Activated B cell treated with CpG ODN at 0.5 μM for 24 hours (primary cell): ENCODE measurements around the gene SREBF1. TPM values are rescaled to one million over a fixed set of nuclear protein-coding genes. Genes with fewer than 3 reads are reported as not detected.

Experiments used
- ATAC-seq: fragments of 200-7000 bp; cut with Tn5 transposase; one replicate; pipeline ENCODE4 v1.10.0; 2021; ENCODE audit warnings: low read depth, mild to moderate bottlenecking, moderate library complexity
- CTCF ChIA-PET: fragments of 350-600 bp; sonication (Branson Sonifier 250); formaldehyde crosslinking; loops from one replicate; lab custom pipeline; 2021; ENCODE audit warnings: antibody characterized with exemption; lab: Charles Lee
- POLR2A ChIA-PET: fragments of 350-600 bp; sonication (Branson Sonifier 250); formaldehyde crosslinking; loops from one replicate; lab custom pipeline; 2021; ENCODE audit warnings: antibody characterized with exemption; lab: Charles Lee
- DNase-seq: peaks from one replicate; pipeline ENCODE4 v3.0.0; 2022
- H3K27ac Mint-ChIP-seq: one replicate; pipeline ENCODE4 v1.8.0; 2020; ENCODE audit warnings: mixed read lengths
- H3K27me3 Mint-ChIP-seq: one replicate; pipeline ENCODE4 v1.8.0; 2021; ENCODE audit warnings: mixed read lengths
- H3K36me3 Mint-ChIP-seq: one replicate; pipeline ENCODE4 v1.8.0; 2021; ENCODE audit warnings: low read depth, mixed read lengths
- H3K4me1 Mint-ChIP-seq: one replicate; pipeline ENCODE4 v1.8.0; 2021; ENCODE audit warnings: mixed read lengths
- H3K4me3 Mint-ChIP-seq: one replicate; pipeline ENCODE4 v1.8.0; 2020; ENCODE audit warnings: mild to moderate bottlenecking, mixed read lengths
- H3K9me3 Mint-ChIP-seq: one replicate; pipeline ENCODE4 v1.8.0; 2020; ENCODE audit warnings: mixed read lengths
- CTCF ChIP-seq: fragments of 200-600 bp; IDR thresholded peaks from one replicate; pipeline ENCODE4 v1.8.0; 2022; ENCODE audit warnings: antibody characterized with exemption, mild to moderate bottlenecking
- intact Hi-C: fragments of 100-400 bp; cut with micrococcal nuclease; formaldehyde crosslinking; loops from one replicate; pipeline ENCODE4 v1.15.1; 2024
- total RNA-seq: library from RNA; stranded (reverse); gene quantifications from 2 replicates; pipeline ENCODE4 v1.2.3, GENCODE V29; 2022

The SREBF1 gene
- total RNA-seq, 1 donor from 2014 or later: 19.7 TPM

- Mint-ChIP-seq H3K36me3 (peaks cover 31% of the 10 kb centered on the region), H3K9me3 (no peaks in the 10 kb centered on the region), H3K4me3 (no peak overlapping the region), H3K4me1 (peaks cover 19% of the 10 kb centered on the region), H3K27ac (no peak overlapping the region), H3K27me3 (no peaks in the 10 kb centered on the region)
- DNase-seq: no peak
- ChIA-PET POLR2A (no interaction called here), CTCF (no interaction called here)
- intact Hi-C loops: no loop called here
- ATAC-seq: no peak
- TF ChIP-seq CTCF: no peak
These were observed 42.4 kb downstream of the SREBF1 start for GRCh38 chr17:17794382-17794781.

GRCh38 chr17:17793378-17794214 is 43.2 kb downstream of the SREBF1 start:
- no peak for ATAC-seq
- H3K36me3 Mint-ChIP-seq: peaks cover 31% of the 10 kb centered on the region

GRCh38 chr17:17792551-17793377 is 44.0 kb downstream of the SREBF1 start:
- H3K27me3 Mint-ChIP-seq: no peaks in the 10 kb centered on the region
- intact Hi-C loops: no loop called here
- CTCF ChIA-PET: interaction anchor here (0.8 kb wide), 1 partner anchor 8 kb away, joined by 3 read pairs; no protein-coding TSS in a partner anchor
- H3K27ac Mint-ChIP-seq: no peak overlapping the region
- peak overlapping the region; percentile 70 for H3K4me3 Mint-ChIP-seq
- ATAC-seq: peak; percentile 65
- POLR2A ChIA-PET: interaction anchor here (0.5 to 0.6 kb wide), 2 partner anchors 109 to 110 kb away, joined by 3 read pairs; no protein-coding TSS in a partner anchor
- no peak for DNase-seq
- peaks cover 29% of the 10 kb centered on the region for H3K36me3 Mint-ChIP-seq
- H3K4me1 Mint-ChIP-seq: peaks cover 19% of the 10 kb centered on the region
- no peaks in the 10 kb centered on the region for H3K9me3 Mint-ChIP-seq
- TF ChIP-seq CTCF: no peak

More at GRCh38 chr17:17793378-17794214, 43.2 kb downstream of the SREBF1 start:
- DNase-seq: no peak
- no peaks in the 10 kb centered on the region for H3K27me3 Mint-ChIP-seq
- POLR2A ChIA-PET: interaction anchor here (0.5 kb wide), 1 partner anchor 110 kb away, joined by 3 read pairs; no protein-coding TSS in a partner anchor
- CTCF ChIA-PET: interaction anchor here (0.8 kb wide), 1 partner anchor 9 kb away, joined by 3 read pairs; no protein-coding TSS in a partner anchor
- H3K4me3 Mint-ChIP-seq: no peak overlapping the region
- TF ChIP-seq CTCF: no peak
- H3K27ac Mint-ChIP-seq: no peak overlapping the region
- H3K9me3 Mint-ChIP-seq: no peaks in the 10 kb centered on the region
- intact Hi-C loops: no loop called here
- H3K4me1 Mint-ChIP-seq: peaks cover 19% of the 10 kb centered on the region

- peak overlapping the region; percentile 38 for H3K4me3 Mint-ChIP-seq
- POLR2A ChIA-PET: interaction anchor here (0.6 kb wide), 1 partner anchor 110 kb away, joined by 3 read pairs; no protein-coding TSS in a partner anchor
- no peaks in the 10 kb centered on the region for H3K27me3 Mint-ChIP-seq
- intact Hi-C loops: no loop called here
- ATAC-seq (no peak), DNase-seq (no peak)
- TF ChIP-seq CTCF: no peak
- H3K27ac Mint-ChIP-seq: no peak overlapping the region
- CTCF ChIA-PET: no interaction called here
- peaks cover 25% of the 10 kb centered on the region for H3K36me3 Mint-ChIP-seq
- H3K4me1 Mint-ChIP-seq: peaks cover 19% of the 10 kb centered on the region
- no peaks in the 10 kb centered on the region for H3K9me3 Mint-ChIP-seq
These were observed 44.7 kb downstream of the SREBF1 start for GRCh38 chr17:17792037-17792550.
